ENCODE data around the gene FNDC11.
"Not testable (repeated sequence)": the region's sequence is repeated elsewhere in the genome, so short reads cannot be mapped to it uniquely, and the experiment has no call there.

Gene FNDC11

DNA sequence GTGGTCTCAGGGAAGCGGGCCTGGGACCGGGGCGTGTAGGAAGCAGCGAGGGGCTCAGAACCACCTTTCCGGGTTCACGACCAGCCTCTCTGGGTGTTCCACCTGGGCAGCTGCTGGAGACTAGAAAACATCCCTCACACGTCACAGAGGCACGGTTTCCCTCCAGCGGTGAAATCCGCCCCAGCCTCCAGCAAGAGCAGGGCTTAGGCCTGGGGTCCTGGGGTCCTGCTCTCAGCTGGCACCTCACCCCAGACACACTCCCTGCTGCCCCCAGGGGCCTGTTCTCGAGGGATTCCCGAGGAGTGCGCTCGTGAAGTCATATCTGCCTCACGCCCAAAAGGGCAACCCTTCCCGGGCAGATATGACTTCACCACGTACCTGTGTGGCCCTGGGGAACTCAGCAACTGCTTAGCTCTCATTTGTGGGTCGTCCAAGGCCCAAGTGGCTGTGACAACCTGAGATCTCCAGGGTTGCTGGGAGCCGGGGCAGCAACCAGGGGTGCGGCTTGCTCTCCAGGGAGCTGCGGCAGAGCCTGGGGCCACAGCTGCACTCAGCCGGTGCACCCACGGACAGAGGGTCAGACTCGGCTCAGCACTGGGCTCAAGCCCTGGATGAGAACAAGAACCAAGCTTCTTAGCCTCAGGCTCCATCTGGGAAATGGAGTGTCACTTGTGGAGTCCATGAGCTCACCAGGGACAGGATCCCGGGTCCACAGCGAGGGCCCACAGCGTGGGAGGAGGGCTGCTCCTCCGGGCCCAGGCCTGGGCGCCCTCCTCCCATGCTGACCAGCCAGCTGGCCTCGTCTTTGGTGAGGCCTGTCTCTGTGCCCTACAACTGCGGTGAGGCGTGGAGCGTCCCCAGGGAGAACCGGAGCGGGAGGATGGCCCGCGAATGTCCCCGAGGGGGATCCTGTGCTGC, 661 bp downstream of the FNDC11 start:
- no peak for DNase-seq

DNA sequence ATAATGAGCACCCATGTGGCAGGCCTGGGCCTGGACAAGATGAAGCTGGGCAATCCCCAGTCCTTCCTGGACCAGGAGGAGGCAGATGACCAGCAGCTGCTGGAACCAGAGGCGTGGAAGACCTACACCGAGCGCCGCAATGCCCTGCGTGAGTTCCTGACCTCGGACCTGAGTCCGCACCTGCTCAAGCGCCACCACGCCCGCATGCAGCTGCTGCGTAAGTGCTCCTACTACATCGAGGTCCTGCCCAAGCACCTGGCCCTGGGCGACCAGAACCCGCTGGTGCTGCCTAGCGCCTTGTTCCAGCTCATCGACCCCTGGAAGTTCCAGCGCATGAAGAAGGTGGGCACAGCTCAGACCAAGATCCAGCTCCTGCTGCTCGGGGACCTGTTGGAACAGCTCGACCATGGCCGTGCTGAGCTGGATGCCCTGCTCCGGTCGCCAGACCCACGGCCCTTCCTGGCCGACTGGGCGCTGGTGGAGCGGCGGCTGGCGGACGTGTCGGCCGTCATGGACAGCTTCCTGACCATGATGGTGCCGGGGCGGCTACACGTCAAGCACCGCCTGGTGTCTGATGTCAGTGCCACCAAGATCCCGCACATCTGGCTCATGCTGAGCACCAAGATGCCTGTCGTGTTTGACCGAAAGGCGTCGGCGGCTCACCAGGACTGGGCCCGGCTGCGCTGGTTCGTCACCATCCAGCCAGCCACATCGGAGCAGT, 1.9 kb downstream of the FNDC11 start:
- DNase-seq = no peak

DNA sequence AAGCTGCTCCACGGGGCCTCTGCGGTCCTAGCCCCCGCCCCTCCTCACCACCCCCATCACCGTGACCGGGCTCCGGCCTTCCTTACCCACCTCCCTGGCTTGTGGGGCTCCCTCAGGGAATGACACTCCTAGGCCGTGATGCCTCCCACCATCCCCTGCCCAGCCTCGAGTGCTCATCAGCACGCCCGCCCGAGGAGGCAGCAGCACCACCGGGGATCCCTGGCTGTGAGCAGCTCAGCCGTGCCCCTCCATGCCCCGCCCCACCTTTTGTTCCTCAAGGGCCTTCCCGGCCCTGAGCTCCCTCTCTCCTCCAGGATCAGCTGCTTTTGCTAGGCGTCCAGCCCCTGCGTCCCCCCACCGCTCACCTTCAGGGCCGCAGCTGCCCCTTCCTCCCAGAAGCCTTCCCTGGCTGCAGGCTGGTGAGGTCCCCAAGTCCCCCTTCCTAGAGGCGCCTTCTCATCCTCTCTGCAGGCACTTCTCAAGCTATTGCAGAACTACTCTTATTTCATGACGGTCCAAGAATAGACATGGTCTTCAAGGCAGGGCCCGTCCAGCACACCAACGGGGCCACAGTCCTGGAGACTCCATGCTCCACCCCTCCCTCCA, 3.0 kb downstream of the FNDC11 start:
- DNase-seq = no peak

DNA sequence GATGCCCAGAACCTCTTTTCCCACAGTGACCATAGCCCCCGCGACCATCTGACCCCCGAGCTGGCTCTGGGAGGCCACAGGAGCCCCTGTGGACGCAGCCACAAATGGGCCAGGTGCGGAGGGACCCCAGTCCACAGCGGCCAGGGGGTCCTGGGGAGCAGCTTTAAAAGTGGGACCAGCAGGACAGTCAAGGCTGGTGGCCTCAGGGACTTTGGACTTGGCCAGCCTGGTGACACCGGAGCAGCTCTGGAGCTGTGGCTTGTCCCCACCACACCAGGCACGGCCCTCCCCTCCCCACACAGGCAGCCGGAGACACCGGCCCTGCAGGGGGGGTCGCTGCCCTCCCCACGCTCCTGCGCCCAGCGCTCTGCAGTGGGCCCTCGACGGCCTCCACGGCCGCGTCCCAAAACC, 3.5 kb downstream of the FNDC11 start:
- DNase-seq = no peak

DNA sequence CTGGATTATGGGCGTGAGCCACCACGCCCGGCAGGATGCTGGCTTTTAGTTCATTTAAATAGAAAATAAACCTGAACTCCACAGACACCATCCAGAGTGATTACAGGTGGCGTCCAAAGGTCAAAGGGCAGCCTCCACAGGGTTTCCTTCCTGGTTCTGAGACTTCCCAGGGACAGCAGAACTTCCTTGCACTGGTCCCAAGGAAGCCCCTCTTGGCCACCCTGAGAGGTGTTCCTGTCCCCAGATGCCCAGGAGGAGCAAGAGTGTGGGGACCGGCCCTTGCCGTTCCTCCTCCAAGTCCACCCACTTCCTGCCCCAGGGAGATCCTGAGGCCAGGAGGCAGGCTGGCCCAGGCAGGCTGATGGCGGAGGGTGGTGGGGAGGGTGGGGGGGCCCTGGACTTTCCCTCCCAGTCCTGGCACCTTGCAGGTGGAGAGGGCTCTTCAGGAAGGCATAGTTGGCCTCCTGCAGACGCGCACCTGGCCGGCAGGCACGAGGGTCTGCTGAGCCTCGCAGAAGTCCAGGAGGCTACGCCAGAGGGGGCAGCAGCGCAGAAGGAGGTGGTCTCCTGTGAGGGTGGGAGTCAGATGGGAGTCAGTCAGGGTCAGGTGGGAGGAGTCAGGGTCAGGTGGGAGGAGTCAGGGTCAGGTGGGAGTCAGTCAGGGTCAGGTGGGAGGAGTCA, 5.0 kb downstream of the FNDC11 start:
- no peak for DNase-seq

DNA sequence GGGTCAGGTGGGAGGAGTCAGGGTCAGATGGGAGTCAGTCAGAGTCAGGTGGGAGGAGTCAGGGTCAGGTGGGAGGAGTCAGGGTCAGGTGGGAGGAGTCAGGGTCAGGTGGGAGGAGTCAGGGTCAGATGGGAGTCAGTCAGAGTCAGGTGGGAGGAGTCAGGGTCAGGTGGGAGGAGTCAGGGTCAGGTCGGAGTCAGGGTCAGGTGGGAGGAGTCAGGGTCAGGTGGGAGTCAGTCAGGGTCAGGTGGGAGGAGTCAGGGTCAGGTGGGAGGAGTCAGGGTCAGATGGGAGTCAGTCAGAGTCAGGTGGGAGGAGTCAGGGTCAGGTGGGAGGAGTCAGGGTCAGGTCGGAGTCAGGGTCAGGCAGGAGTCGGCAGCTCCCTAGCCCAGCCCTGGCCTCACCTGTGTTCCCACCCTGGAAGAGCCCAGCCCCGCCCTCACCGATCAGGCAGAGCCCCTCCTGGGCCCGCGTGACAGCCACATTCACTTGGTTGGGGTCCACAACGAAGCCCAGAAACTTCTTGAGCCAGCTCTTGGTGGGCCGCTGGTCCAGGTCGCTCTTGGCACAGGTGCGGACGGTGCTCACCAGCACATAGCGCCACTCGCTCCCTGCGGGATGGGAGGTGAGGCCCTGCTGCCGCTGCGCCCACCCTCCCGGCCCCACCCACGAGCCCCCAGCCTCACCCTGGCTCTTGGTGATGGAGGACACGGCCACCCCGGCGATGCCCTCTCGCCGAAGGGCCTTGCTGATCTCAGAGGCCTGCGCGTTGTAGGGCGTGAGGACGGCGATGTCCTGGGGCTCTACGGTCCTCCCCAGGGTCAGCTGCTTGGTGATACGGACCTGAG, 5.8 kb downstream of the FNDC11 start:
- not testable (repeated sequence) for DNase-seq

DNA sequence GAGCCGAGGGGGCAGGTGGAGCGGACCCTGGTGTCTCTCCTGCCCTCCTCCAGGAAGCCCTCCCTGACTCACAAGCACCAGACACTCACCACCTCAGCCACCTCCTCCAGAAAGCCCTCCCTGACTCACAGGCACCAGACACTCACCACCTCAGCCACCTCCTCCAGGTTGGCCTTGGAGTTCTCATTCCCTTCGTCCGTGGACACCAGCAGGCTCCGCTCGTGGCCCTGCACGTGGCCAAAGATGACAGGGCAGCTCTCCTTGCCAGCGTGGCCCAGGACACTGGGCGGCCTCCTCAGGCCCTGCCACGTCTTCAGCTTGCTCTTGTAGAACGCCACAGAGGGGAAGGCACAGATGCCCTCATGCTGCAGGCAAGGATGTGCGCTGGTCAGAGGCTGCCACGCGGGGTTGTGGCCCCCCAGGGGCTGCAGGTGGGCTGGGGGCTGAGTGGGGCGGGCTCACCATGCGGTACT, 6.4 kb downstream of the FNDC11 start:
- DNase-seq = no peak

DNA sequence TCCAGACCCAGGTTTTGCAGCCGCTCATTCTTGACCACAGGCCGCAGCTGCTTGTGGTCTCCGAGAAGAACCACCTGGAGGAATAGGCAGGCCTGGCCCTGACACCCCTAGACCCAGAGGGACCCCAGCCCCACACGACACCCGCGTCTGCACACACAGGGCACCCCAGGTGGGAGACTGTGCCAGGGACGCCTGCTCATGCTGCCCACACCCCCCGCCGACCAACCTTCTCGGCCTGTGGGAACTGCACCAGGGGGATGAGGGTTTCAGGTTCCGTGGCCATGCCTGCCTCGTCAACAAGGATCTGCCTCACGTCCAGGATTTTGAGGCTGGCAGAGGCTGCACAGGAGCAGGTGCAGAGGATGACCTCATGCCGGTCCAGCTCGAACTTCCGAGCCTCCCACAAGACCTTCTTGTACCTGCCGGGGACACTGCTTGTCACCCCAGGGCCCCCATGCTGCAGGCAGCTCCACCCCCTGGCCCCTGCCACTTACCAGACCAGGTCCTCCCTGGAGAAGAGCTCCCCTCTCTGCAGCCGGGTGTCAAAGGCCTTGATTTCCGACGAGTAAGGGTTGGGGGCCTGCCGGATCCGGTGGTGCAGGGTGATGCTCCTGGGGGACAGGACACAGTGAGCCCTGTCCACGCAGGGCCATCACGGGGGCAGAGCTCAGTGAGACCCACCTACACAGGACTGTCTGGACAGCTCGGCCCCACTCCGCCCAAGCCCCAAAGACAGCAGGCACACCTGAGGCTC, 7.1 kb downstream of the FNDC11 start:
- DNase-seq = no peak

DNA sequence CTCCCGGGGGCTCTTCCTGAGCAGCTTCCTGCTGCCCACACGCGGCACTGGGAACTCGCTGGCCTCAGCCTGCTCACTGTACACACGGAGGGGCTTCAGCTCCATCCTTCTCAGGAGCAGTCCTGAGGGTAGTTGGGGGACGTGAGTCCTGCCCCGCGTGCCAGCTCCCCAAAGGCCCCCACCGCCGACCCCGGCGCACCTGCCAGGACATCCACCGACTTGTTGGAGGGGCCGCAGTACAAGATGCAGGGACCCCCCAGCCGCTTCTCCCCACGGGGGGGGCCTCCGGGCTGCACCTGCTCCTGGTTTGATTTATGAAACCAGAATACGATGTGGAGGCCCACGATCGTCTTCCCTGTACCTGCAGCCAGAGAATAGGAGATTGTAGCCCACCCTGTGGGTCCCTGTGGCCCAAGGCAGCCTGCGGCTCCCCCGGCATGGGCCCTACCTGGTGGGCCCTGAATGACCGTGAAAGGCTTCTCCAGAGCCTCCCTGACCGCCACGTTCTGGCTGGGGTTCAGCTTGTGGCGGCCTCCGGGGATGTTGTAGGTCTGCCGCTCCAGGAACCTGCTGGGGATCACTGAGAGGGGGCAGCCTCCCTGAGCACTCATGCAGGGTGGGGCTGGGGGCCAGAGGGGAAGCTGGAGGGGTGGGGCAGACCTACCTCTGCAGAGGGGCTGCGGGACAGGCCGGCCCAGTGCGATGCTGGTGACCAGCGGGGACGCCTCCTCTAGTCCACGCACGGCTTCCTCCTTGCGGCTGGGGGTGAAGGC, 7.9 kb downstream of the FNDC11 start:
- DNase-seq = no peak

DNA sequence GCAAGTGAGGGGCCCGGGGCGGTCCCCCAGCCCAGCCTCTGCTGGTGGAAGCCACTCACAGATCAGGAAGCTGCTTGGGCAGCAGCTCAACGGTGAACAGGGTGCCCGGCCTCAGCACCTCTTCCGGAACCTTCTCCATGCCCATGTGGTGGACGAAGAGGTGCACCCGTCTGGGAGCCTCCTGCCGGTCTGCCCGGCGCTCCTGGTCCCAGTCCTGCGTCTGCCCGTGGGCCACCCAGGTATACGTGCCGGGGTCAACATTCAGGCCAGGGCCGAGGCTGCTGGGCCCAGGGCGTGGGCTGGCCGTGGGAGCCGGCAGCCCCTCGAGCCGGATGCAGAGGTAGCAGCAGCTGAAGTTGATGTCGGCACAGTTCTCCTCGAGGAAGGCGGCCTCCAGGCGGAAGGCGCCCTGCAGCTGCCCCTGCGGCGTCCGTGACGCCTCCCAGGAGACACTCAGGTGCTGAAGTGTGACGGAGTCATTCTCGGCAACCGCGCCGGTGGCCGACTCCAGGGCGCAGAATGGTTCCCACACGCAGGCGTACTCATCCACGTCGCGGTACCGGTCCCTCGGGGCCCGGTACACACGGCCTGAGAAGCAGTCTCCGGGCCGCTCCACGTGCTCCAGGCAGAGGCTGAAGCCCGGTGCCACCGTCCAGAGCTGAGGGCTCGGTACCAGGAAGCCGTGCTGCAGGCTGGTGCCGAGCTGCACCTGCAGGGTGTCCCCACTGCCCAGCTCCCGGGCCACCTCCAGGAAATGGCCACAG, 8.7 kb downstream of the FNDC11 start:
- no peak for DNase-seq

DNA sequence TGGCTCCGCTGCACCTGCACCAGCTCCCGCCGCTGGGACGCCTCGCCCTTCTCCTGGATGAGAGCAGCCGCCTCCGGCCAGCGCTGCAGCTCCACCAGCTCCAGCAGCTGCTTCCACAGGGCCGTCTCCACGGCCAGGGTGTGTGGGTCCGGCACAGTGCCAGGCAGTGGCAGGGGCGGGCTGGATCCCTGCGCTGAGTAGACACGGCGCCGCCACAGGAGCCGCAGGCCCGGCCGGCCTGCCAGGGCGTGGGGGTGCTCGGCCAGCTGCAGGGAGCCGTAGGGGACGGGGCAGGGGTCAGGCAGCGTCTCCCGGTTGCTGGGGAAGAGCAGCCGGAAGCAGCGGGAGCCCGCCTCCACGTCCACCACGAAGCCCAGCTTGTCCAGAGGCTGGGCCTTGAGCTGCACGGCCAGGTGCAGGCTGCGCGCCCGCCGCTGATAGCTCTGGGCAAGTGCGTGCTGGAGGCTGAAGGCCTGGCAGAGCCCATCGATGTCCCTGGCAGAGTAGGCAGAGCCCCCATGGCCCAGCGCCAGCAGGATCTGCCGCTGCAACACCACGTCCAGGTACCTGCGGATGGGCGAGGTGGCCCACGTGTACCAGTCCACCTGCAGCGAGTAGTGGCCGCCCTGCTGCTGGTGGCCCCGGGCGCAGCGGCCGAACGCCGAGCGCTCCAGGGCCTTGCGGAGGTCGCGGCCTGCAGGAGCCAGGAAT, 9.4 kb downstream of the FNDC11 start:
- DNase-seq = no peak

DNA sequence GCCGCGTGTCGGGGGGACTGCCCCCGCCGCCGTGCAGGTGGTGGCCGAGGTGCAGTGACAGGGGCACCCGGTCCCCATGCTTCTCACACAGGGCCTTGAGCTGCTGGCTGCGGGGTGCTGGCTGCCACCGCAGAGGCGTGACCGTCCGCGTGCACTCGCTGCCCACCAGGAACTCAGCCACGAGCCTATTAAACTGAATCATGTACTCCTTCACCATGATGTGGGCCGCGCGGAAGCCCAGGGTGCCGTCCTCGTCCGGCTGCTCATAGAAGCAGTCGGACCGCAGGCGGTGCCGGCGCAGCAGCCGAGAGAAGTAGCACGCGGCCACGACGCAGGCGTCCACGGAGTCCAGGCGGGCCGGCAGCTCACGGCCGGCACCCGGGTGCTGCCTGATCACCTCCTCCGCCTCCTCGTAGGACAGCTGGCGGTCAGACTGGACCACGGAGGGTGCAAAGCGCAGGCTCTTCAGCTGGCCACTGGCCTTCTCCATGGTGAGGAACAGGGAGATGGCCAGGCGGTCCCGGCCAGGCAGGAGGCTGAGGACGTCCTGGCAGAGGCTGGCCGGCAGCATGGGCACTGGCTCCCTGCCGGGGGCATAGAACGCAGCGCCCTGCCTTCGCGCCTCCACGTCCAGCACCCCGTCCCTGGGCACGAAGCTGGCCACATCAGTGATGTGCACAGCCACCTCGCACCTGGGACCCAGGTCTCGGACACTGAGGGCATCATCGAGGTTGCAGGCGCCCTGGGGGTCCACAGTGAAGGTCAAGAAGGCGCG, 10.3 kb downstream of the FNDC11 start:
- no peak for DNase-seq

DNA sequence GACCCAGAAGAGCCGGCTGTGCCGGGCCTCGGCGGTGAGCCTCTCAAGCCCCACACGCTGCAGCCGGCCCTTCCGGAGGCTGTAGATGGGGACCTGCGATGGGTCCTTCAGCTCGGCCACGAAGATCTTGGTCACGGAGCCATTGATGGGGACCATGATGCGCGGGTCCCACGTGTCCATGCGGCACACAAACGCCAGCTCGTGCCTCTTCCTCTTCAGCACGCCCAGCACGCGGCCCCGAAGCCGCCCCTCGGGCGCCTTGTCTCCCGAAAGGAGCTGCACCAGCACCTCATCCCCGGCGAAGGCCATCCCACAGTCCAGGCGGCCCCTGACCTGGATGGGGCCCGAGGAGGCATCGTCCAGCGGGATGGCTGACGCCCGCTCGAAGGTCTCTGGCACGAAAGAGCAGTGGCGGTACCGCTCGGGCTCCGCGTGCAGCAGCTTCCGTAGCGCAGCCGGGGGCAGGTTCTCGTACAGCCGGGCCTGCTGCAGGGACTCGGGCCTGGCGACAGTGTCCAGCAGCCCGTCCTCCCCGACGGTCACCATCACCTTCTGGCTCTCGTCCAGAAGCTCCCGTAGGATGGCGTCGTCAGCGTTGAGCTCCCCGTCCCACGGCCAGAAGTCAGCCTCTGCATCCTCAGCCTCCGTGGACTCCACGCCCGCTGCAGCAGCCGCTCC, 11.2 kb downstream of the FNDC11 start:
- no peak for DNase-seq

DNA sequence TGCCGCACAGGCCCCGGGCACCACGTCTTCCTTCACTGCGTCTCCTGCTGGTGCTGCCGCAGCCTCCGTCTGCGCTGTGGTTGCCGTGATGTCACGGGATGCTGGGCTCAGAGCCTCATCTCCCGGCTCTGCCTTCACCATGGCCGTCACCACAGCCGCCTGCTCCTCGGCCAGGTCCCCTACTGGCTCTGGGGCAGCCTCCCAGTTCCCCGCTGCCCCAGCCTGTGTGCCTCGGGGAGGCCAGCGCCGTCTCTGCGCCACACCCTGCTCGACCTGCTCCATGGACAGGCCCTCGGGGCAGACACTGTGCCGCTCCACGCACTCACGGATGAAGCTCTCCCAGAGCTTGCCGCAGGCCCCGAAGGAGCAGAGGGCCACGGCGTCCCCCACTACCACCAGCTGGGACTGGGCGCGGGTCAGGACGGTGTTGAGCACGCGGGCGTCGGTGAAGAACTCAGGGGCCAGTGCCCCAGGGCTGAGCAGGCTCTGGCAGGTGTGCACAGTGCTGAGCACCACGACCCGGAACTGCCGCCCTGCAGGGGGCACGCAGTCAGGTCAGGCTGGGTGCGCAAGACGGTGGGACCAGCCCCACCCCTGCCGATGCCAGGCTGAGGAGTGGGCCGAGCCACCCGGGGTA, 11.9 kb downstream of the FNDC11 start:
- DNase-seq = no peak

DNA sequence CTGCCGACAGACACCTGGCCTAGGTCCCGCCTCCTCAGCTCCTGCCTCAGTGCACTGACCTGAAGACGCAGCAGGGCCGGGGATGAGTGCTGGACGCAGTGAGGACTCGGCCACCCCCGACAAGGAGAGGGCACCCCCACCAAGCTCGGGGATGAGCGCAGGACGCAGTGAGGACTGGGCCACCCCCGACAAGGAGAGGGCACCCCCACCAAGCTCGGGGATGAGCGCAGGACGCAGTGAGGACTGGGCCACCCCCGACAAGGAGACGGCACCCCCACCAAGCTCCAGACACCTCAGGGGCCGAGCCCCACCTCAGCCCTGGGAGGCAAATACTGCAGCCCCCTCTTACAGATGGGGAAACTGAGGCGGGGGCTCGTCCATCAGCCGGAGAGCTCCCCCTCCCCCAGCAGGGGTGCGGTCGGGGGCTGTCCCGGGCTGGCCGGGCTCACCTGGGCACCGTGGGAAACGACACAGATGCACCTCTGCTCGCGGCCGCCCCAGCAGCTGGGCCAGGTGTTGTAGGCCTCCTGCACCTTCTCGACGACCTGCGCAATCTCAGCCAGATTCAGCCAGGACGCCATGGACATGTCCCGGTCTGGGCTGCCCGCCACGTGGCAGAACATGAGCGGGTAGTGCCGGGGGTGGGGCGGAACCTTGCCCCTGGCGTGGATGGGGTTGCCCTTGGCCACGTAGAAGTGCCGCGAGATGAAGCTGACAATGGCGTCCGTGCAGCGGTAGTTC, 12.6 kb downstream of the FNDC11 start:
- DNase-seq = no peak

DNA sequence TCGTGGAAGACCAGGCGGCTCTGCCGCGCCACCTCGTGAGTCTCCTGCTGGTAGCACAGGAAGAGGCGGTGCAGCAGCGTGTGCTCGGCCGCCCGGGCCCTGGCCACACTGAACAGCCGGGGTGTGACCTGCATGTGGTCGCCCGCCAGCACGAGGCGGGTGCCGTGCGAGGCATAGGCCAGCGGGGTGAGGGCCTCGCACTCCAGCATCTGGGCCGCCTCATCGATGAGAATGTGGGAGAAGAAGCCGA, 13.1 kb downstream of the FNDC11 start:
- no peak for DNase-seq

Data from midbrain (tissue), 1 donor.